Measurements from ENCODE around the gene JAKMIP2.

- TF ChIP-seq CTCF (IDR thresholded peaks at IDR 0.05; ENCODE audit: low read depth, low read length, poor library complexity, severe bottlenecking) (no peak), EZH2phosphoT487 (IDR thresholded peaks at IDR 0.05; ENCODE audit: borderline replicate concordance, low read length) (no peak)
Measured at GRCh38 chr5:147742151-147742550, 40.4 kb downstream of the JAKMIP2 start.

All from DOHH2 (cell line).